K562 (cell line): ENCODE data around the gene ICE2. TPM values are rescaled to one million over a fixed set of nuclear protein-coding genes. Genes with fewer than 3 reads are reported as not detected.

ENCODE experiments used
- CREBBP ChIP-seq: IDR thresholded peaks from one replicate; pipeline ENCODE4 v1.6.1; 2012; ENCODE audit warnings: low read depth, mild to moderate bottlenecking, control low read depth, inconsistent platforms, low read length
- FOXJ3 ChIP-seq: sonication (generic); formaldehyde crosslinking; IDR thresholded peaks from 2 replicates; pipeline ENCODE4 v1.4.0; 2020; ENCODE audit warnings: mild to moderate bottlenecking, missing genetic modification reagents
- HDAC1 ChIP-seq, 2 experiments: fragments of 450-650 bp; IDR thresholded peaks; 2 replicates each; pipeline ENCODE4 v1.6.1; 2016 to 2017; ENCODE audit warnings: inconsistent platforms in 1 of 2, mild to moderate bottlenecking in 1 of 2, moderate library complexity in 1 of 2
- MEF2D ChIP-seq: conservative IDR thresholded peaks from 2 replicates; pipeline ENCODE4 v1.6.1; 2016; ENCODE audit warnings: low read depth, missing genetic modification characterization, missing compliant biosample characterization
- SAFB2 ChIP-seq: fragments of 200-400 bp; formaldehyde crosslinking; IDR thresholded peaks from 2 replicates; pipeline ENCODE4 v1.6.1; 2018; ENCODE audit warnings: borderline replicate concordance, low read length, low read depth, moderate library complexity; ENCODE audit not compliant: severe bottlenecking
- SRSF3 ChIP-seq: fragments of 200-400 bp; formaldehyde crosslinking; IDR thresholded peaks from 2 replicates; pipeline ENCODE4 v1.6.1; 2016; ENCODE audit warnings: mild to moderate bottlenecking, low read length, moderate library complexity; ENCODE audit not compliant: insufficient read depth
- XRCC3 ChIP-seq: fragments of 450-650 bp; IDR thresholded peaks from 2 replicates; pipeline ENCODE4 v1.6.1; 2017; ENCODE audit warnings: mild to moderate bottlenecking, moderate library complexity
- ZNF12 ChIP-seq: sonication (generic); formaldehyde crosslinking; IDR thresholded peaks from 2 replicates; pipeline ENCODE4 v1.4.0; 2020; ENCODE audit warnings: mild to moderate bottlenecking, missing genetic modification reagents
- ZNF830 ChIP-seq: fragments of 250-450 bp; sonication (Bioruptor Pico); IDR thresholded peaks from 2 replicates; pipeline ENCODE4 v1.5.0; 2021; ENCODE audit warnings: mild to moderate bottlenecking
- polyA plus RNA-seq, 8 experiments: library from polyadenylated mRNA; depleted of rRNA in 4 of 8; stranded (reverse) in 5 of 8; unstranded in 3 of 8; fragments of >200 nt; fragmentation: Nextera tagmentation in 2 of 8; fragmentation: Illumina TruSeq in 1 of 8; extraction: Ambion mirVana in 2 of 8; extraction: Trizol in 1 of 8; gene quantifications; 2 replicates each; pipeline versions ENCODE4 v1.2.1 to v1.2.3, GENCODE V29; 2011 to 2014; ENCODE audit warnings: inconsistent platforms in 1 of 8, missing spikeins in 1 of 8
- total RNA-seq, 7 experiments: library from RNA; depleted of rRNA in 6 of 7; stranded (reverse); fragments of >200 nt in 6 of 7; fragmentation: Illumina TruSeq in 2 of 7; extraction: Trizol in 2 of 7; gene quantifications; 2 replicates each; pipeline versions ENCODE4 v1.2.1 to v1.2.3, GENCODE V29; 2011 to 2021; ENCODE audit warnings: low replicate concordance in 1 of 7
- TF ChIP-seq, protein P1 (sequence below): fragments of 250-450 bp; sonication (Bioruptor Pico); IDR thresholded peaks from 2 replicates; pipeline ENCODE4 v1.4.0; 2020
- TF ChIP-seq, protein P2 (sequence below): fragments of 450-650 bp; IDR thresholded peaks from 2 replicates; pipeline ENCODE4 v1.6.1; 2016; ENCODE audit warnings: low read depth
- TF ChIP-seq, protein P3 (sequence below): fragments of 450-650 bp; IDR thresholded peaks from 2 replicates; pipeline ENCODE4 v1.7.0; 2016; ENCODE audit warnings: borderline replicate concordance

The ICE2 gene
- total and polyA plus RNA-seq, 9 of the 15 experiments (the other 6 are each of a cell fraction or from before 2014, with no cell fraction given): 21.8 to 87.9 (median 58.1) TPM

DNA sequence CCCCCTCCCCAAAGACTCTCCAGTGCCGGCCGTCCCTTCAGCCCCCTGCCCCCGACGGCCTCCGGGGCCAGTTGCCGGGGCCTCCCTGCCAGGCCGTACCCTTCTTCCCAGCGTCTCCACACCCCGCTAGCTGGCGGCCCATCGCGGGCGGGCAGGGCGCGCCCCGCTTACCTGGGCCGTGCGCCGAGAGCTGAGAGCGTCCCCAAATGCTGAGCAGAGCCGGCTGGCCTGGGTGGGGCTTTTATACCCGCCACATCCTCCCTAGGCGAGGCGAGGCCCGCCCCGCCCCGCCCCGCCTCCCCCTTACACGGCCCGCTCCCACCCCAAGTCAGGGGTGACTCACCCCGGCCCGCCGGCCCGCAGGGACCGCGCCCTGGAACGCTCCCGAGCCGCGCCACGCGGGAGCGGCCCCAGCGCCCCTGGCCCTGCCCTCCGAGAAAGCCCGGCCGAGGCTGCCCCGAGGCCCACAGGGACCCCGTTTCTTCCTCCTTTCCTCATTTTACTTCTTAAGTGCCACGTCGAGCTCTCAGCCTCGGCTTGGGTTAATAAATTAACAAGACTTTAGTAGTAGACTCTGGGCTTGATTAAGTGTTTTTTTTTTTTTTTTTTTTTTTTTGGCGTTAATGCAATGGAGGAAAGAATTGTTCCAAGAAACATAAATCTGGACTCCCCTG lies 81.0 kb downstream of the ICE2 start, which contains the start of gene ANXA2 (continued):
- TF ChIP-seq, protein P1, sequence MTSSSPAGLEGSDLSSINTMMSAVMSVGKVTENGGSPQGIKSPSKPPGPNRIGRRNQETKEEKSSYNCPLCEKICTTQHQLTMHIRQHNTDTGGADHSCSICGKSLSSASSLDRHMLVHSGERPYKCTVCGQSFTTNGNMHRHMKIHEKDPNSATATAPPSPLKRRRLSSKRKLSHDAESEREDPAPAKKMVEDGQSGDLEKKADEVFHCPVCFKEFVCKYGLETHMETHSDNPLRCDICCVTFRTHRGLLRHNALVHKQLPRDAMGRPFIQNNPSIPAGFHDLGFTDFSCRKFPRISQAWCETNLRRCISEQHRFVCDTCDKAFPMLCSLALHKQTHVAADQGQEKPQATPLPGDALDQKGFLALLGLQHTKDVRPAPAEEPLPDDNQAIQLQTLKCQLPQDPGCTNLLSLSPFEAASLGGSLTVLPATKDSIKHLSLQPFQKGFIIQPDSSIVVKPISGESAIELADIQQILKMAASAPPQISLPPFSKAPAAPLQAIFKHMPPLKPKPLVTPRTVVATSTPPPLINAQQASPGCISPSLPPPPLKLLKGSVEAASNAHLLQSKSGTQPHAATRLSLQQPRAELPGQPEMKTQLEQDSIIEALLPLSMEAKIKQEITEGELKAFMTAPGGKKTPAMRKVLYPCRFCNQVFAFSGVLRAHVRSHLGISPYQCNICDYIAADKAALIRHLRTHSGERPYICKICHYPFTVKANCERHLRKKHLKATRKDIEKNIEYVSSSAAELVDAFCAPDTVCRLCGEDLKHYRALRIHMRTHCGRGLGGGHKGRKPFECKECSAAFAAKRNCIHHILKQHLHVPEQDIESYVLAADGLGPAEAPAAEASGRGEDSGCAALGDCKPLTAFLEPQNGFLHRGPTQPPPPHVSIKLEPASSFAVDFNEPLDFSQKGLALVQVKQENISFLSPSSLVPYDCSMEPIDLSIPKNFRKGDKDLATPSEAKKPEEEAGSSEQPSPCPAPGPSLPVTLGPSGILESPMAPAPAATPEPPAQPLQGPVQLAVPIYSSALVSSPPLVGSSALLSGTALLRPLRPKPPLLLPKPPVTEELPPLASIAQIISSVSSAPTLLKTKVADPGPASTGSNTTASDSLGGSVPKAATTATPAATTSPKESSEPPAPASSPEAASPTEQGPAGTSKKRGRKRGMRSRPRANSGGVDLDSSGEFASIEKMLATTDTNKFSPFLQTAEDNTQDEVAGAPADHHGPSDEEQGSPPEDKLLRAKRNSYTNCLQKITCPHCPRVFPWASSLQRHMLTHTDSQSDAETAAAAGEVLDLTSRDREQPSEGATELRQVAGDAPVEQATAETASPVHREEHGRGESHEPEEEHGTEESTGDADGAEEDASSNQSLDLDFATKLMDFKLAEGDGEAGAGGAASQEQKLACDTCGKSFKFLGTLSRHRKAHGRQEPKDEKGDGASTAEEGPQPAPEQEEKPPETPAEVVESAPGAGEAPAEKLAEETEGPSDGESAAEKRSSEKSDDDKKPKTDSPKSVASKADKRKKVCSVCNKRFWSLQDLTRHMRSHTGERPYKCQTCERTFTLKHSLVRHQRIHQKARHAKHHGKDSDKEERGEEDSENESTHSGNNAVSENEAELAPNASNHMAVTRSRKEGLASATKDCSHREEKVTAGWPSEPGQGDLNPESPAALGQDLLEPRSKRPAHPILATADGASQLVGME (CRISPR knock-in tag): no peak
- TF ChIP-seq SAFB2 (no peak), MEF2D (tag) (no peak), XRCC3 (no peak), FOXJ3 (CRISPR knock-in tag) (no peak), CREBBP (no peak), ZNF12 (no peak), SRSF3 (no peak), ZNF830 (no peak), HDAC1 (IDR thresholded peaks at IDR 0.05) (peak in 1 of 2 experiments; percentile 27; a peak in 1 of 4 replicates)
- TF ChIP-seq, protein P2, sequence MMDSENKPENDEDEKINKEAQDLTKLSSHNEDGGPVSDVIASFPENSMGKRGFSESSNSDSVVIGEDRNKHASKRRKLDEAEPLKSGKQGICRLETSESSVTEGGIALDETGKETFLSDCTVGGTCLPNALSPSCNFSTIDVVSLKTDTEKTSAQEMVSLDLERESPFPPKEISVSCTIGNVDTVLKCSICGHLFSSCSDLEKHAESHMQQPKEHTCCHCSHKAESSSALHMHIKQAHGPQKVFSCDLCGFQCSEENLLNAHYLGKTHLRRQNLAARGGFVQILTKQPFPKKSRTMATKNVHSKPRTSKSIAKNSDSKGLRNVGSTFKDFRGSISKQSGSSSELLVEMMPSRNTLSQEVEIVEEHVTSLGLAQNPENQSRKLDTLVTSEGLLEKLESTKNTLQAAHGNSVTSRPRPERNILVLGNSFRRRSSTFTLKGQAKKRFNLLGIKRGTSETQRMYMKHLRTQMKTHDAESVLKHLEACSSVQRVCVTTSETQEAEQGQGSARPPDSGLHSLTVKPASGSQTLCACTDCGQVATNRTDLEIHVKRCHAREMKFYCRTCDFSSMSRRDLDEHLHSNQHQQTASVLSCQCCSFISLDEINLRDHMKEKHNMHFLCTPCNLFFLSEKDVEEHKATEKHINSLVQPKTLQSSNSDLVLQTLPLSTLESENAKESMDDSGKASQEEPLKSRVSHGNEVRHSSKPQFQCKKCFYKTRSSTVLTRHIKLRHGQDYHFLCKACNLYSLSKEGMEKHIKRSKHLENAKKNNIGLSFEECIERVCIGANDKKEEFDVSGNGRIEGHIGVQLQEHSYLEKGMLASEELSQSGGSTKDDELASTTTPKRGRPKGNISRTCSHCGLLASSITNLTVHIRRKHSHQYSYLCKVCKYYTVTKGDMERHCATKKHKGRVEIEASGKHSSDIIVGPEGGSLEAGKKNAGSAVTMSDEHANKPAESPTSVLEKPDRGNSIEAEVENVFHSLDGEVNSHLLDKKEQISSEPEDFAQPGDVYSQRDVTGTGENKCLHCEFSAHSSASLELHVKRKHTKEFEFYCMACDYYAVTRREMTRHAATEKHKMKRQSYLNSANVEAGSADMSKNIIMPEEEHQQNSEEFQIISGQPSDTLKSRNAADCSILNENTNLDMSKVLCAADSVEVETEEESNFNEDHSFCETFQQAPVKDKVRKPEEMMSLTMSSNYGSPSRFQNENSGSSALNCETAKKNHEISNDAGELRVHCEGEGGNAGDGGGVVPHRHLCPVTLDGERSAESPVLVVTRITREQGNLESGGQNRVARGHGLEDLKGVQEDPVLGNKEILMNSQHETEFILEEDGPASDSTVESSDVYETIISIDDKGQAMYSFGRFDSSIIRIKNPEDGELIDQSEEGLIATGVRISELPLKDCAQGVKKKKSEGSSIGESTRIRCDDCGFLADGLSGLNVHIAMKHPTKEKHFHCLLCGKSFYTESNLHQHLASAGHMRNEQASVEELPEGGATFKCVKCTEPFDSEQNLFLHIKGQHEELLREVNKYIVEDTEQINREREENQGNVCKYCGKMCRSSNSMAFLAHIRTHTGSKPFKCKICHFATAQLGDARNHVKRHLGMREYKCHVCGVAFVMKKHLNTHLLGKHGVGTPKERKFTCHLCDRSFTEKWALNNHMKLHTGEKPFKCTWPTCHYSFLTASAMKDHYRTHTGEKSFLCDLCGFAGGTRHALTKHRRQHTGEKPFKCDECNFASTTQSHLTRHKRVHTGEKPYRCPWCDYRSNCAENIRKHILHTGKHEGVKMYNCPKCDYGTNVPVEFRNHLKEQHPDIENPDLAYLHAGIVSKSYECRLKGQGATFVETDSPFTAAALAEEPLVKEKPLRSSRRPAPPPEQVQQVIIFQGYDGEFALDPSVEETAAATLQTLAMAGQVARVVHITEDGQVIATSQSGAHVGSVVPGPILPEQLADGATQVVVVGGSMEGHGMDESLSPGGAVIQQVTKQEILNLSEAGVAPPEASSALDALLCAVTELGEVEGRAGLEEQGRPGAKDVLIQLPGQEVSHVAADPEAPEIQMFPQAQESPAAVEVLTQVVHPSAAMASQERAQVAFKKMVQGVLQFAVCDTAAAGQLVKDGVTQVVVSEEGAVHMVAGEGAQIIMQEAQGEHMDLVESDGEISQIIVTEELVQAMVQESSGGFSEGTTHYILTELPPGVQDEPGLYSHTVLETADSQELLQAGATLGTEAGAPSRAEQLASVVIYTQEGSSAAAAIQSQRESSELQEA: no peak
- TF ChIP-seq, protein P3, sequence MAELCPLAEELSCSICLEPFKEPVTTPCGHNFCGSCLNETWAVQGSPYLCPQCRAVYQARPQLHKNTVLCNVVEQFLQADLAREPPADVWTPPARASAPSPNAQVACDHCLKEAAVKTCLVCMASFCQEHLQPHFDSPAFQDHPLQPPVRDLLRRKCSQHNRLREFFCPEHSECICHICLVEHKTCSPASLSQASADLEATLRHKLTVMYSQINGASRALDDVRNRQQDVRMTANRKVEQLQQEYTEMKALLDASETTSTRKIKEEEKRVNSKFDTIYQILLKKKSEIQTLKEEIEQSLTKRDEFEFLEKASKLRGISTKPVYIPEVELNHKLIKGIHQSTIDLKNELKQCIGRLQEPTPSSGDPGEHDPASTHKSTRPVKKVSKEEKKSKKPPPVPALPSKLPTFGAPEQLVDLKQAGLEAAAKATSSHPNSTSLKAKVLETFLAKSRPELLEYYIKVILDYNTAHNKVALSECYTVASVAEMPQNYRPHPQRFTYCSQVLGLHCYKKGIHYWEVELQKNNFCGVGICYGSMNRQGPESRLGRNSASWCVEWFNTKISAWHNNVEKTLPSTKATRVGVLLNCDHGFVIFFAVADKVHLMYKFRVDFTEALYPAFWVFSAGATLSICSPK: no peak
